Ascending aorta (tissue), 2 donors: Measurements from ENCODE around the gene CRYZL1. TPM values are rescaled to one million over a fixed set of nuclear protein-coding genes. Genes with fewer than 3 reads are reported as not detected.
A peak's percentile ranks its signal among the peaks of the same experiment; 100 is the strongest.
"Not testable (repeated sequence)": the region's sequence is repeated elsewhere in the genome, so short reads cannot be mapped to it uniquely, and the experiment has no call there.

ENCODE experiments used
- DNase-seq, 2 donors: peaks; one replicate each; pipeline ENCODE4 v3.0.0-alpha.2; 2019; ENCODE audit warnings: low spot score in 2 of 2
- H3K27ac ChIP-seq, 2 donors: fragments of 200-600 bp; sonication (generic); one replicate each; pipeline ENCODE4 v1.5.1; 2016 to 2017; ENCODE audit warnings: mild to moderate bottlenecking in 1 of 2
- H3K27me3 ChIP-seq: fragments of 200-600 bp; sonication (generic); one replicate; pipeline ENCODE4 v1.5.1; 2017
- H3K36me3 ChIP-seq, 2 donors: fragments of 200-600 bp; sonication (generic); one replicate each; pipeline ENCODE4 v1.5.1; 2016
- H3K4me1 ChIP-seq, 2 donors: fragments of 200-600 bp; sonication (generic); one replicate each; pipeline ENCODE4 v1.5.1; 2016 to 2017; ENCODE audit warnings: mild to moderate bottlenecking in 1 of 2
- H3K4me3 ChIP-seq, 2 donors: fragments of 200-600 bp; sonication (generic); one replicate each; pipeline ENCODE4 v1.5.1; 2016 to 2017; ENCODE audit warnings: mild to moderate bottlenecking in 1 of 2
- H3K9me3 ChIP-seq, 2 donors: fragments of 200-600 bp; sonication (generic); one replicate each; pipeline ENCODE4 v1.5.1; 2016
- intact Hi-C: fragments of 100-400 bp; cut with DNase I; formaldehyde crosslinking; loops from one replicate; pipeline ENCODE4 v1.15.1; 2023
- total RNA-seq: library from RNA; depleted of rRNA; stranded (reverse); fragments of >200 nt; gene quantifications from one replicate; pipeline ENCODE4 v1.1.0, GENCODE V29; 2016
- TF ChIP-seq, protein P1 (sequence below), 3 experiments: fragments of 200-600 bp in 2 of 3; fragments of 450-650 bp in 1 of 3; sonication (generic) in 2 of 3; IDR thresholded peaks; one replicate each; pipeline ENCODE4 v1.5.1; 2016 to 2019; ENCODE audit warnings: antibody characterized with exemption in 3 of 3, mild to moderate bottlenecking in 1 of 3, moderate library complexity in 1 of 3

Gene CRYZL1
- total RNA-seq, 1 donor from 2014 or later = 20.0 TPM

DNA sequence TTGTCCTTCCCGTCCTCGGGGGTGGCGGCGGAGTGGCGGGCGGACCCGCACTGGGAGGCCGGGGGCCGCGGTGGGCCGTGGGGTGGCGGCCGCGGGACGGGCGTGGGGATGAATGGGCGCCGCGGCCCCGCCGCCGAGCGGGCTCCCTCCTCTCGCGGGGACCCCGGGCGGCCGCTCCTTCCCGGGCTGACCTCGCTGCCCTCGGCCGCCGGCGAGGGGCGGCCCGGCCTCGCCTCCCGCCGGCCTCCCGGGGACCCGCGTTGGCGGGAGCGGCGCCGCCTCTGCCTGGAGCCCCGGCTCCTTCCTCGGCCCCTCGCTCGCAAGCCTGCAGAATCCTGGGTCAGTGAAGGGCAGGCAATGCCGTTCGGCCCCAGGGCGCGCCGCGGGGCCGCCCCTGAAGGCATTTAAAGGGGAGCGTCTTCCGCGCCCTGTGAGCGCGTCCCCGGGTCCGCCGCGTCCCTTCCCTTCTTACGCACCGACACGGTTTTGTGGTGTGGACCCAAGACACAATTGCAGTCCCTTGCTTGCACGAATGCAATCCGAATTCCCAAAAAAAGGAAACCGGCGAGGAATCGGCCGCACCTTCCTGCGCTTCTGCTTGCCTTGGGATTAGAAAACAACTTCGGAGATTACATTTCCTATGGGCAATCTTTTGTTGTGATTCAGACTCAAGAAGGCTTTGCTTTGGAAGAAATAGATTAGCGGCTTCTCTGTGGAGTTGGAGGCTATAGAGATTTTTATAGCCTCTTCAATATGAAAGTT, 1.5 kb upstream of the CRYZL1 start:
- Histone ChIP-seq H3K4me1 (peaks cover 5 to 20% of the 10 kb centered on the region in 2 donors), H3K27ac (peak overlapping the region; percentile 84 to 95), H3K4me3 (peak overlapping the region; percentile 93 to 100), H3K9me3 (no peaks in the 10 kb centered on the region), H3K36me3 (no peaks in the 10 kb centered on the region), H3K27me3 (no peaks in the 10 kb centered on the region)
- TF ChIP-seq, protein P1, sequence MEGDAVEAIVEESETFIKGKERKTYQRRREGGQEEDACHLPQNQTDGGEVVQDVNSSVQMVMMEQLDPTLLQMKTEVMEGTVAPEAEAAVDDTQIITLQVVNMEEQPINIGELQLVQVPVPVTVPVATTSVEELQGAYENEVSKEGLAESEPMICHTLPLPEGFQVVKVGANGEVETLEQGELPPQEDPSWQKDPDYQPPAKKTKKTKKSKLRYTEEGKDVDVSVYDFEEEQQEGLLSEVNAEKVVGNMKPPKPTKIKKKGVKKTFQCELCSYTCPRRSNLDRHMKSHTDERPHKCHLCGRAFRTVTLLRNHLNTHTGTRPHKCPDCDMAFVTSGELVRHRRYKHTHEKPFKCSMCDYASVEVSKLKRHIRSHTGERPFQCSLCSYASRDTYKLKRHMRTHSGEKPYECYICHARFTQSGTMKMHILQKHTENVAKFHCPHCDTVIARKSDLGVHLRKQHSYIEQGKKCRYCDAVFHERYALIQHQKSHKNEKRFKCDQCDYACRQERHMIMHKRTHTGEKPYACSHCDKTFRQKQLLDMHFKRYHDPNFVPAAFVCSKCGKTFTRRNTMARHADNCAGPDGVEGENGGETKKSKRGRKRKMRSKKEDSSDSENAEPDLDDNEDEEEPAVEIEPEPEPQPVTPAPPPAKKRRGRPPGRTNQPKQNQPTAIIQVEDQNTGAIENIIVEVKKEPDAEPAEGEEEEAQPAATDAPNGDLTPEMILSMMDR (IDR thresholded peaks at IDR 0.05) = no peak
- intact Hi-C loops = loop anchor here (1.0 to 10.0 kb wide), 7 partner anchors 40 to 916 kb away; partner anchors contain the start of genes DONSON, GART and SYNJ1
- DNase-seq = peak in 1 of 2 donors; percentile 70

DNA sequence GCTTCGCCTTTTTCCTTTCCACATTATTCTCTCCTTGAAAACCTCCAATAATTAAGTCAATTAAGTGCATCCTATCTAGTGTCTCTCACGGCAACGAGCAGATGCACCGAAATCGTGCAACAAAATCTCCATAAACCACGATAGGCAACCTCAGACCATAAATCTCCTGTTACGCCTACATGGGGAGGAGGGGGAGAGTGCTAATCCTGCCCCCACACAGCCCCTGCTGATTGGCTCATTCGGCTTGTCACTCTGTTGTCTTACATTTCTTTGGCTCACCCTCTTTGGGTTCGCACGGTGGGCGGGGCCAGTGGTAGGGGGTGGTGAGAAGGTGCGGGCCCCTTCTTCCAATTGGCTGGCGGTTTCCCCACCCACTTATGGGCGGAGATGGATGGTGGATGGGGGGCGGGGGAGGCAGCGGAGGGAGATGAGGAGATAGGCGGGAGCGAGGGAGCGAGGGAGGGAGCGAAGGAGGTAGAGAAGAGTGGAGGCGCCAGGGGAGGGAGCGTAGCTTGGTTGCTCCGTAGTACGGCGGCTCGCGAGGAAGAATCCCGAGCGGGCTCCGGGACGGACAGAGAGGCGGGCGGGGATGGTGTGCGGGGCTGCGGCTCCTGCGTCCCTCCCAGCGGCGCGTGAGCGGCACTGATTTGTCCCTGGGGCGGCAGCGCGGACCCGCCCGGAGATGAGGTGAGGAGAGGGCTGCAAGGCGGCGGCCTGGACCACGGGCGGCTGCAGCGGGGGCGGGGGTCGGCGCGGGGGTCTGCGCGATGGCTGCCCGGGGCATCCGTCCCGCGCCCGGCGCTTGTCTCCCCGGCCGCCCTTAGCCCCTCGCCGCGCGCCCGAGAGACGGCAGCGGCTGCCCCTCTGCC, 720 bp upstream of the CRYZL1 start, which contains the start of gene ITSN1:
Gene ITSN1, plus strand, starts transcription at position 475 of the 869 bp plus-strand sequence. CDS start 76,328 bp downstream, outside the sequence.
- TF ChIP-seq, protein P1 (IDR thresholded peaks at IDR 0.05) = no peak
- intact Hi-C loops = loop anchor here (1.0 to 10.0 kb wide), 7 partner anchors 41 to 915 kb away; partner anchors contain the start of genes DONSON, GART and SYNJ1
- no peaks in the 10 kb centered on the region for H3K36me3 ChIP-seq
- H3K27ac ChIP-seq = peak within 1 kb of the TSS; percentile 84 to 95
- H3K27me3 ChIP-seq = no peaks in the 10 kb centered on the region
- peak within 1 kb of the TSS; percentile 93 to 100 for H3K4me3 ChIP-seq
- H3K4me1 ChIP-seq = peaks cover 5 to 20% of the 10 kb centered on the region in 2 donors
- H3K9me3 ChIP-seq = no peaks in the 10 kb centered on the region
- peak; percentile 100 for DNase-seq

DNA sequence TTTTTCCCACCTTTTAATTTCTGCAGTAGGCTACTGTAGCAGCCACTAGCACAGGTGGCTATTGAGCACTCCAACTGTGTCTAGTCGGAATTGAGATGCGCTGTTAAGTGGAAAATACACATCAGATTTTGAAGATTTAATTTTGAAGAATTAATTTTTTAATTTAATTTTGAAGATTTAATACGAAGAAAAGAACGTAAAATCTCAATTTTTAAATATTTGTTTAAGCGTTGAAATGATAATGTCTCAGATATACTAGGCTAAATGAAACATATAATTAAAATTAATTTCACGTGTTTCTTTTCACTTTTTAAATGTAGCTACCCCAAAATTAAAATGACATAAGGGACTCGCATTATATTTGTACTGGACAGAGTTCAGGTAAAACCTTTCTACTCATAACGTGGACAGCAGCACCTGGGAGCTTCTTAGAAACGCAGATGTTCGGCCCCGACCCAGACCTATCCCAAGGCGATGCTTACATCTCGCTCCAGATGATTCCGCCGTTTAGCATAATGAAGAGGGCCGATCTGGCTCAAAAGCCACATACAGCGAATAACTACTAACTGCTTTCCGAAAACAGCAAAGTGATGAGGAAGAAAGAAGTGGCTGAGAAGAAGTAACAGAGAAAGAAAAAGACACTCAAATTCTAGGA, 717 bp downstream of the CRYZL1 start:
- Histone ChIP-seq H3K36me3 (no peaks in the 10 kb centered on the region), H3K9me3 (no peaks in the 10 kb centered on the region), H3K27ac (peak overlapping the region; percentile 79 to 84), H3K27me3 (no peaks in the 10 kb centered on the region), H3K4me3 (peak overlapping the region; percentile 93 to 100), H3K4me1 (peaks cover 4 to 18% of the 10 kb centered on the region in 2 donors)
- intact Hi-C loops = loop anchor here (5.0 to 10.0 kb wide), 3 partner anchors 121 to 914 kb away; partner anchors contain the start of gene SYNJ1
- no peak for DNase-seq
- TF ChIP-seq, protein P1 (IDR thresholded peaks at IDR 0.05) = no peak

DNA sequence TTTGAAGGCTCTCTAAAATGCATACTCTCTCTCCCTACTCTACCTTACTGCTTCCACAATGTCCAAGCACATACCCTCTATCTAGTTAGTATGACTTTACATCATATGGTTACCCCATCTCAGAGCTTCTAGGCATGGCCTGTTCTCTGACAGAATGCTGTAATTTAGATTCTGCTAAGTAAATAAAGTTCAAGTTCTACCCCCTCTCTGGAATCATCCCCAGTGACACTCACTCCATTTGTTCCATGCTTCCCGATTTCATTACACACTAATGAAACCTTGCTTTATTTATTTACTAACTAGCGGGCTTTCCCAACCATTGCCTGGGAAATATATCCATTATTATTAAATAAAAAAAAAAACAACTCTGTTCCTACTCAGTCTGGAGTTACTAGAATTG, 7.3 kb downstream of the CRYZL1 start:
- no peaks in the 10 kb centered on the region for H3K27me3 ChIP-seq
- intact Hi-C loops = no loop called here

DNA sequence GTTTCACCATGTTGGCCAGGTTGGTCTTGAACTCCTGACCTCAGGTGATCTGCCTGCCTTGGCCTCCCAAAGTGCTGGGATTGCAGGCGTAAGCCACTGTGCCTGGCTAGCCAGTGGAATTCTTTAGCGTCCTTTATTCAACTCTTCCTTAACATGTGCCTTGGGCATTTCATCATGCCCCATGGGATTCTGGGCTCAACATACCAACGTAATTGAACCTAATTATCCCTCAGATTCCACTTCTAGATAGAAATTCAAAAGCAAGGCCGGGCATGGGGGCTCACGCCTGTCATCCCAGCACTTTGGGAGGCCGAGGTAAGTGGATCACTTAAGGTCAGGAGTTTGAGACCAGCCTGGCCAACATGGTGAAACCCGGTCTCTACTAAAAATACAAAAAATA, 15.4 kb downstream of the CRYZL1 start:
- DNase-seq, H3K27me3 ChIP-seq, H3K4me3 ChIP-seq, H3K9me3 ChIP-seq, H3K4me1 ChIP-seq, H3K27ac ChIP-seq: not testable (repeated sequence)
- H3K36me3 ChIP-seq = peaks cover 26 to 33% of the 10 kb centered on the region in 2 donors
- intact Hi-C loops = loop anchor here (10.0 kb wide), 1 partner anchor 811 kb away; a partner anchor contains a TSS

More for the DNA sequence above, 7.3 kb downstream of the CRYZL1 start:
- DNase-seq = no peak
- H3K4me1 ChIP-seq = no peaks in the 10 kb centered on the region
- no peaks in the 10 kb centered on the region for H3K9me3 ChIP-seq
- H3K27ac ChIP-seq = no peak overlapping the region
- TF ChIP-seq, protein P1 (IDR thresholded peaks at IDR 0.05) = no peak
- no peak overlapping the region for H3K4me3 ChIP-seq
- peaks cover 10 to 11% of the 10 kb centered on the region in 2 donors for H3K36me3 ChIP-seq
